HCT116 (cell line): ENCODE results near the gene ATAD3C.

ENCODE experiments used
- EZH2 ChIP-seq: fragments of 200-600 bp; sonication (generic); IDR thresholded peaks from 2 replicates; pipeline ENCODE4 v1.6.1; 2017; ENCODE audit warnings: antibody characterized with exemption, mixed run types
- EZH2phosphoT487 ChIP-seq: fragments of 200-600 bp; IDR thresholded peaks from 2 replicates; pipeline ENCODE4 v1.6.1; 2018; ENCODE audit warnings: antibody characterized with exemption, borderline replicate concordance
- POLR2A ChIP-seq: IDR thresholded peaks from 2 replicates; pipeline ENCODE4 v1.7.0; 2011; ENCODE audit warnings: borderline replicate concordance; ENCODE audit not compliant: insufficient read depth, insufficient read length; ENCODE audit errors: extremely low read depth
- POLR2AphosphoS5 ChIP-seq: IDR thresholded peaks from 2 replicates; pipeline ENCODE4 v1.6.1; 2011; ENCODE audit warnings: mild to moderate bottlenecking, low read depth, low read length, moderate library complexity
- RAD21 ChIP-seq: IDR thresholded peaks from 2 replicates; pipeline ENCODE4 v1.6.1; 2012; ENCODE audit warnings: low read depth, mild to moderate bottlenecking
- SIN3A ChIP-seq: IDR thresholded peaks from 2 replicates; pipeline ENCODE4 v1.6.1; 2012; ENCODE audit warnings: low read depth
- YY1 ChIP-seq: IDR thresholded peaks from 2 replicates; pipeline ENCODE4 v1.6.1; 2011; ENCODE audit warnings: low read length, low read depth, moderate library complexity, mild to moderate bottlenecking; ENCODE audit not compliant: insufficient replicate concordance; ENCODE audit errors: extremely low read depth
- ZNF274 ChIP-seq: fragments of 200-500 bp; sonication (Bioruptor generic); IDR thresholded peaks from 2 replicates; pipeline ENCODE4 v1.6.1; 2014; ENCODE audit warnings: mild to moderate bottlenecking, low read depth, low read length, inconsistent platforms
- TF ChIP-seq, protein P1 (sequence below), 3 experiments: fragments of 200-600 bp in 1 of 3; sonication (generic) in 1 of 3; IDR thresholded peaks in 2 of 3; conservative IDR thresholded peaks in 1 of 3; 2 replicates each; pipeline ENCODE4 v1.5.1; 2012 to 2017; ENCODE audit warnings: low read depth in 2 of 3, low read length in 2 of 3, antibody characterized with exemption in 1 of 3, borderline replicate concordance in 1 of 3, control low read depth in 1 of 3, mild to moderate bottlenecking in 1 of 3, mixed read lengths in 1 of 3, mixed run types in 1 of 3, moderate library complexity in 1 of 3; ENCODE audit not compliant: insufficient read depth in 1 of 3

GRCh38 chr1:1439546-1440261 is 9.8 kb upstream of the ATAD3C start:
- TF ChIP-seq RAD21 = no peak
- TF ChIP-seq EZH2 = no peak
- TF ChIP-seq, protein P1, sequence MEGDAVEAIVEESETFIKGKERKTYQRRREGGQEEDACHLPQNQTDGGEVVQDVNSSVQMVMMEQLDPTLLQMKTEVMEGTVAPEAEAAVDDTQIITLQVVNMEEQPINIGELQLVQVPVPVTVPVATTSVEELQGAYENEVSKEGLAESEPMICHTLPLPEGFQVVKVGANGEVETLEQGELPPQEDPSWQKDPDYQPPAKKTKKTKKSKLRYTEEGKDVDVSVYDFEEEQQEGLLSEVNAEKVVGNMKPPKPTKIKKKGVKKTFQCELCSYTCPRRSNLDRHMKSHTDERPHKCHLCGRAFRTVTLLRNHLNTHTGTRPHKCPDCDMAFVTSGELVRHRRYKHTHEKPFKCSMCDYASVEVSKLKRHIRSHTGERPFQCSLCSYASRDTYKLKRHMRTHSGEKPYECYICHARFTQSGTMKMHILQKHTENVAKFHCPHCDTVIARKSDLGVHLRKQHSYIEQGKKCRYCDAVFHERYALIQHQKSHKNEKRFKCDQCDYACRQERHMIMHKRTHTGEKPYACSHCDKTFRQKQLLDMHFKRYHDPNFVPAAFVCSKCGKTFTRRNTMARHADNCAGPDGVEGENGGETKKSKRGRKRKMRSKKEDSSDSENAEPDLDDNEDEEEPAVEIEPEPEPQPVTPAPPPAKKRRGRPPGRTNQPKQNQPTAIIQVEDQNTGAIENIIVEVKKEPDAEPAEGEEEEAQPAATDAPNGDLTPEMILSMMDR (IDR thresholded peaks at IDR 0.05 in 2 of 3, conservative IDR thresholded peaks at IDR 0.05 in 1 of 3; ENCODE audit: borderline replicate concordance in 1 of 3, insufficient read depth in 1 of 3, low read depth in 2 of 3, low read length in 2 of 3) = no peak
- no peak for TF ChIP-seq EZH2phosphoT487
- TF ChIP-seq ZNF274 = no peak
- no peak for TF ChIP-seq POLR2A
- TF ChIP-seq POLR2AphosphoS5 = no peak
- no peak for TF ChIP-seq SIN3A
- TF ChIP-seq YY1 = no peak
